Transverse colon (tissue), 4 donors: ENCODE results near the gene TESK2. TPM values are rescaled to one million over a fixed set of nuclear protein-coding genes. Genes with fewer than 3 reads are reported as not detected.
"Not testable (repeated sequence)": the region's sequence is repeated elsewhere in the genome, so short reads cannot be mapped to it uniquely, and the experiment has no call there.

Source experiments
- DNase-seq: peaks from one replicate; pipeline ENCODE4 v3.0.0-alpha.2; 2019
- H3K27ac ChIP-seq, 4 donors: fragments of 200-600 bp; sonication (generic); 2 replicates each; pipeline ENCODE4 v1.5.1; 2016 to 2018; ENCODE audit warnings: inconsistent platforms in 4 of 4
- H3K27me3 ChIP-seq: fragments of 200-600 bp; sonication (generic); 2 replicates; pipeline ENCODE4 v1.5.1; 2017; ENCODE audit warnings: inconsistent platforms
- H3K36me3 ChIP-seq, 4 donors: fragments of 200-600 bp; sonication (generic); 2 replicates each; pipeline ENCODE4 v1.5.1; 2017 to 2019; ENCODE audit warnings: inconsistent platforms in 4 of 4
- H3K4me1 ChIP-seq, 4 donors: fragments of 200-600 bp; sonication (generic); 2 replicates each; pipeline ENCODE4 v1.5.1; 2017 to 2020; ENCODE audit warnings: inconsistent platforms in 4 of 4
- H3K4me3 ChIP-seq, 4 donors: fragments of 200-600 bp; sonication (generic); 1 replicate in 1 of 4; 2 replicates in 3 of 4; pipeline versions ENCODE4 v1.5.1 to v1.6.1; 2017 to 2019; ENCODE audit warnings: inconsistent platforms in 4 of 4
- H3K9me3 ChIP-seq, 2 donors: fragments of 200-600 bp; sonication (generic); 2 replicates each; pipeline ENCODE4 v1.5.1; 2017 to 2019; ENCODE audit warnings: inconsistent platforms in 2 of 2
- CTCF ChIP-seq, 5 experiments: fragments of 200-600 bp in 3 of 5; fragments of 450-650 bp in 2 of 5; sonication (generic) in 3 of 5; IDR thresholded peaks; 1 replicate in 2 of 5; 2 replicates in 3 of 5; pipeline ENCODE4 v1.5.1; 2016 to 2017; ENCODE audit warnings: antibody characterized with exemption in 5 of 5, inconsistent platforms in 3 of 5, mild to moderate bottlenecking in 2 of 5, moderate library complexity in 1 of 5
- EP300 ChIP-seq: sonication (generic); formaldehyde crosslinking; IDR thresholded peaks from one replicate; pipeline ENCODE4 v1.6.1; 2017; ENCODE audit warnings: antibody characterized with exemption, low read depth
- POLR2A ChIP-seq: fragments of 450-650 bp; IDR thresholded peaks from one replicate; pipeline ENCODE4 v1.6.1; 2016; ENCODE audit warnings: antibody characterized with exemption, mild to moderate bottlenecking, moderate library complexity
- POLR2AphosphoS5 ChIP-seq, 3 donors: sonication (generic); formaldehyde crosslinking; IDR thresholded peaks; one replicate each; pipeline ENCODE4 v1.6.1; 2016; ENCODE audit warnings: antibody characterized with exemption in 3 of 3
- WGBS, 2 donors: methylation state at CpG; one replicate each; pipeline ENCODE4 v1.1.5; 2018; ENCODE audit warnings: low coverage in 1 of 2; 5-methylcytosine and 5-hydroxymethylcytosine counted together
- in situ Hi-C, 4 donors: fragments of 200-750 bp; cut with MboI; loops; one replicate each; pipeline versions ENCODE4 v1.15.0 to v1.15.1; 2017; ENCODE audit warnings: low sequenced_read_pairs in 3 of 4, low pct_ligation_motif_present in 1 of 4, low pct_unique_long_range_greater_than_20kb in 1 of 4
- intact Hi-C: fragments of 100-400 bp; cut with DNase I; formaldehyde crosslinking; loops from one replicate; pipeline ENCODE4 v1.15.1; 2023; ENCODE audit warnings: low total_unique reads
- total RNA-seq, 4 donors: library from RNA; depleted of rRNA; stranded (reverse); fragments of >200 nt; gene quantifications; one replicate each; pipeline ENCODE4 v1.1.0, GENCODE V29; 2016

Gene TESK2
- total RNA-seq, 4 donors from 2014 or later, result 5.2 to 32.2 (median 14.5) TPM

GRCh38 chr1:45492691-45493090 is 1.7 kb upstream of the TESK2 start:
- no peak overlapping the region for H3K27ac ChIP-seq
- H3K27me3 ChIP-seq, result no peaks in the 10 kb centered on the region
- DNase-seq, result no peak
- in situ Hi-C loops, result loop anchor here (5.0 to 25.0 kb wide), 5 partner anchors 130 to 655 kb away; partner anchors contain the start of genes HECTD3 (in 3 of the 4), UROD (in 3 of the 4) and PTCH2 (in 1 of the 4)
- intact Hi-C loops, result loop anchor here (5.0 kb wide), 1 partner anchor 140 kb away; no protein-coding TSS in a partner anchor
- 40 to 74% methylated on average over 1 to 3 of the region's 3 CpGs for WGBS, 2 donors
- H3K36me3 ChIP-seq, result no peaks in the 10 kb centered on the region
- TF ChIP-seq POLR2A (no peak), CTCF (IDR thresholded peaks at IDR 0.05) (no peak), POLR2AphosphoS5 (IDR thresholded peaks at IDR 0.05) (no peak), EP300 (no peak)
- H3K4me3 ChIP-seq, result no peak overlapping the region
- peaks cover 0 to 16% (median 3%) of the 10 kb centered on the region in 4 donors for H3K4me1 ChIP-seq
- H3K9me3 ChIP-seq, result no peaks in the 10 kb centered on the region

DNA sequence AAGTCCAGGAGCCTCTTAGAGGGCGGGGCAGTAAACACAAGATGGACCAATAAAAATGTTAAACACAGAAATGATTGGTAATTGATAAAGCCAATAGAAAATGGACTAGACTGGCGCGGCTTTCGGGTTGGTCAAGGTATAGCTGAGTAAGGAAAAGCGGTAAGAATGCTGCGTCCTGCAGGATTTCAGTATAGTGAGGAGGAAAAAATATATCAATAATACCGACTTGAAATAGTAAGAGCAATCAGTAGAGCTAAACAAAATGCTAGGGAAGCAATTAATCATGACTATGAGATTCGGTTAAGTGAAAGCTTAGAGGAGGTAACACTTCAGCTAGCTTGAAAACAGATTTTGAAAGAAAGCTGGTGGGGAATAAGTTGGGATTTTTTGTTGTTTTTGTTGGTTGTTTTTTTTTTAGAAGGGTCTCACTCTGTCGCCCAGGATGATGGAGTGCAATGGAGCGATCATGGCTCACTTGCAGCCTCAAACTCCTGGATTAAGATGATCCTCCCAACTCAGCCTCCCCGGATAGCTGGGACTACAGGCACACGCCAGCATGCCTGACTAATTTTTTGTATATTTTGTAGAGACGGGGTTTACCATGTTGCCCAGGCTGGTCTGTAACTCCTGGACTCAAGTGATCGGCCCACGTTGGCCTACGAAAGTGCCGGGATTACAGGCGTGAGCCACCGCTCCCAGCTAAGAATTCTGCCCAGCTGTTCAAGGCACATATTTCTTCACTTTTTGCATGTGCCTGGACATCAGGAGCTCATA is 711 bp upstream of the TESK2 start:
- Histone ChIP-seq H3K36me3 (no peaks in the 10 kb centered on the region), H3K27ac (peak overlapping the region; percentile 13 to 93 (median 76)), H3K4me1 (peaks cover 0 to 16% (median 3%) of the 10 kb centered on the region in 4 donors), H3K9me3 (no peaks in the 10 kb centered on the region), H3K27me3 (no peaks in the 10 kb centered on the region), H3K4me3 (peak overlapping the region in 3 of 4 donors; percentile 17 to 99 (median 69))
- in situ Hi-C loops (loop anchor here (5.0 to 25.0 kb wide), 5 partner anchors 129 to 654 kb away; partner anchors contain the start of genes HECTD3 (in 3 of the 4), UROD (in 3 of the 4) and PTCH2 (in 1 of the 4)), intact Hi-C loops (loop anchor here (5.0 kb wide), 1 partner anchor 139 kb away; no protein-coding TSS in a partner anchor)
- WGBS, 2 donors, result 42 to 48% methylated on average over 16 to 19 of the region's 19 CpGs
- DNase-seq, result no peak
- TF ChIP-seq POLR2AphosphoS5 (IDR thresholded peaks at IDR 0.05) (no peak), CTCF (IDR thresholded peaks at IDR 0.05) (no peak), POLR2A (no peak), EP300 (no peak)

DNA sequence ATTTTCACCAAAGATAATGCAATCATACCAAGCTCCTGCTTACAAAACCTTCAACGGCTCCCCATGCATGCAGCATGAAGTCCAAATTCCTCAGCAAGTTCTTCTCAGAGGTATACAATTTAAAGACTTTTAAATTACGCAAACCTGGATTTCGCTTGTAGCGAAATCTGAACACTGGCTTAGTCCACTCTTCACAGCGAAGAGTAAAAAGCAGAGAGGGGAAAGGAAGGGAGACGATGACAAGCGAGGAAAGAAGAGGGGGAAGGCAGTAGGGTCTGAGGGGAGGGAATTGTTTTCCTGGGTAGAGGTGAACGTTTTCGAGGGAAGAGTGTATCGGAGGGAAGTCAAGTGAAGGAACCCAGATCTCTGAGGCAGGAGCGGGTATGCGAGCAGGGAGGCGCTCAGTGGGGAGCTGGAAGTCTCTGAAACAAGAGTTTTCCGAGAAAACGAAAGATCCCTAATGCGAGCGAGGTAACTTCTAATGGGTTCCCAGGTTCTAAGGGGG is 790 bp downstream of the TESK2 start:
- H3K27ac ChIP-seq, result peak overlapping the region; percentile 86 to 94 (median 91)
- intact Hi-C loops (loop anchor here (5.0 kb wide), 1 partner anchor 138 kb away; no protein-coding TSS in a partner anchor), in situ Hi-C loops (loop anchor here (5.0 to 25.0 kb wide), 5 partner anchors 128 to 653 kb away; partner anchors contain the start of genes HECTD3 (in 3 of the 4), UROD (in 3 of the 4) and PTCH2 (in 1 of the 4))
- TF ChIP-seq POLR2A (no peak), POLR2AphosphoS5 (IDR thresholded peaks at IDR 0.05) (no peak), EP300 (no peak), CTCF (IDR thresholded peaks at IDR 0.05) (no peak)
- H3K27me3 ChIP-seq, result no peaks in the 10 kb centered on the region
- H3K4me3 ChIP-seq, result peak overlapping the region; percentile 50 to 99 (median 76)
- no peaks in the 10 kb centered on the region for H3K36me3 ChIP-seq
- no peaks in the 10 kb centered on the region for H3K9me3 ChIP-seq
- 2 to 3% methylated on average over 7 to 17 of the region's 17 CpGs for WGBS, 2 donors
- H3K4me1 ChIP-seq, result peaks cover 0 to 16% (median 3%) of the 10 kb centered on the region in 4 donors
- DNase-seq, result no peak

- Histone ChIP-seq H3K4me3 (peak overlapping the region in 2 of 4 donors; percentile 69 to 99), H3K4me1 (peaks cover 0 to 16% (median 3%) of the 10 kb centered on the region in 4 donors)
- intact Hi-C loops, DNase-seq, H3K27me3 ChIP-seq, H3K9me3 ChIP-seq, H3K36me3 ChIP-seq, H3K27ac ChIP-seq: not testable (repeated sequence)
- 37 to 56% methylated on average over 6 to 14 of the region's 14 CpGs for WGBS, 2 donors
- in situ Hi-C loops, result loop anchor here in 1 of 4 donors (25.0 kb wide), 1 partner anchor 652 kb away; the partner anchor contains the start of gene PTCH2
Observed at GRCh38 chr1:45489379-45489778, 1.6 kb downstream of the TESK2 start.
